GM19452 (cell line): ENCODE data around the gene CCR2.
"Not testable (repeated sequence)": the region's sequence is repeated elsewhere in the genome, so short reads cannot be mapped to it uniquely, and the experiment has no call there.

Source experiments
- ATAC-seq: cut with Tn5 transposase; IDR thresholded peaks from one replicate; pipeline ENCODE4 v1.9.1; 2021; ENCODE audit not compliant: unreplicated experiment

Gene CCR2

DNA sequence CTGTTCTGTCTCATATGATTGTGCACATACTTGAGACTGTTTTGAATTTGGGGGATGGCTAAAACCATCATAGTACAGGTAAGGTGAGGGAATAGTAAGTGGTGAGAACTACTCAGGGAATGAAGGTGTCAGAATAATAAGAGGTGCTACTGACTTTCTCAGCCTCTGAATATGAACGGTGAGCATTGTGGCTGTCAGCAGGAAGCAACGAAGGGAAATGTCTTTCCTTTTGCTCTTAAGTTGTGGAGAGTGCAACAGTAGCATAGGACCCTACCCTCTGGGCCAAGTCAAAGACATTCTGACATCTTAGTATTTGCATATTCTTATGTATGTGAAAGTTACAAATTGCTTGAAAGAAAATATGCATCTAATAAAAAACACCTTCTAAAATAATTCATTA is 21.9 kb downstream of the CCR2 start:
- ATAC-seq = no peak

DNA sequence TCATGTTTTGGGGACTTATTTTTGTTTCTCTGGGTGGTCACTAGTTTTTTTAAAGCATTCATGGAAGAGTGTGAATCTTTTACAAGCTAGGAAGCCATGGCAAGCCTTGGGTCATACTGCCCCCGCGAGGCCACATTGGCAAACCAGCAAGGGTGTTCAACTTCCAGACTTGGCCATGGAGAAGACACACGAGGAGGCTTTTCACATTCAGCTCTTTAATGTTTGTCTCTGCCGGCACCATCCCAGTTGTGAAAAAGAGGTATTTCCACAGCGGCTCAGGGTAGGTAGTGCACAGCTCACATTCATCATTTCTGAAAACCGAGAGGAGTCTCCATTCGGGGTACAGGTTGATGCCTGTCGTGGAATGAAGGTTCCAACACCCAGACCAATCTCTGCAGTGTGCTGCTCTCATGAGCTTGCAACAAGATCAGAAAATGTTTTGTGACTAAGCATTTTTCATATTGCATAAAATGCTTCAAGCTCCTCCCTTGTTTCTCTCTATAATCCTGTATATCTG is 24.6 kb downstream of the CCR2 start:
- no peak for ATAC-seq

DNA sequence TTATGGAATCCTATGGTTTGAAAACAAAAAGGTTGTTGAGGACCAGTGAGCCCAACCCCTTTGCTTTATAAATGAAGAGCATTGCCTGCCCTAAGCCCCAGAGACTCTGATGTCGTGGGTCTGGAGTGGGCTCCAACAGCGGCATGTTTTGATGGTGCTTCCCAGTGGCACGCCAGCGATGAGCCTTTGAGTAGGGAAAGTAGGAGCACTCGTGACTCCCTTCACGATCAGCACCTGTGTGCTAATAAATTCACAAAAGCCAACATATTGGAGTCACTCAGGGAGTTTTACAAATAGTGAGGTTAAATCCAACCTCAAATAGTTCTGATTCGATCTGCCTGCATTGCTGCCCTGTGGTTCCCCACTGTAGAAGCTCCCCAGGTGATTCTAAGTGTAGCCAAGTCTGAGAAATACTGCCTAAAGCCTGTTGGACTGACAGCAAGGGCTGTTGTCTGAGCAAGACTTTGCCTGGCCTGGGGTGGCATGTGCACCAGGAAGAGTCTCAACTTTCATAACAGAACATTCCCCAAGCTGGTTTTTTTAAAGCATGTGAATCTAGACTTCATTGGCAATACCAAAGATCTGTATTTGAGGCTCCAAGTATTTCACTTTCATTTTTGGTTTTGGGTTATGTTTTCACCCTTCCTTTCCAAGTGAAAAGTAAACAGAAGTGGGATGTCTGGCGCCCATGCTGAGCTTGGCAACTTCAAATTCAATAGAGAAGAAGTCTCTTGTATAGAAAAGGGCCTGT is 26.7 kb downstream of the CCR2 start:
- no peak for ATAC-seq

DNA sequence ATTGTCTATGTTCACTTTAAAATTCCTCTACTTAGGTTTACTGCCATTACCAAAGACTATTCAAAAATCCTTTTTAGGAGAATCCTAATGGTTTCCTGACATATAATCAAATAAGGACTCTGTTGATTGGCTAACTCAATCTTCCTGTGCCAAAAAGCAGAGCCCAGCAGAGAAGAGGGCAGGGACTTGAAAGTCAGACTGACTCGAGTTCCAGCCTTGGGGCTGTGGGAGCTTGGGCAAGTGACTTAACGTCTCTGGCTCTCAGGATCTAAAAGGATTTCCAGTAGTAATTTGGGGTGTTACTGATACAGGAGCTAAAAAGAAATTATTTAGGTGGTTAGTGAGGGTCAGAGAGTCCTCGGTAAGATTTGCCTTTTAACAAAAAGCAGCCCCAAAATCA is 27.7 kb downstream of the CCR2 start:
- no peak for ATAC-seq

DNA sequence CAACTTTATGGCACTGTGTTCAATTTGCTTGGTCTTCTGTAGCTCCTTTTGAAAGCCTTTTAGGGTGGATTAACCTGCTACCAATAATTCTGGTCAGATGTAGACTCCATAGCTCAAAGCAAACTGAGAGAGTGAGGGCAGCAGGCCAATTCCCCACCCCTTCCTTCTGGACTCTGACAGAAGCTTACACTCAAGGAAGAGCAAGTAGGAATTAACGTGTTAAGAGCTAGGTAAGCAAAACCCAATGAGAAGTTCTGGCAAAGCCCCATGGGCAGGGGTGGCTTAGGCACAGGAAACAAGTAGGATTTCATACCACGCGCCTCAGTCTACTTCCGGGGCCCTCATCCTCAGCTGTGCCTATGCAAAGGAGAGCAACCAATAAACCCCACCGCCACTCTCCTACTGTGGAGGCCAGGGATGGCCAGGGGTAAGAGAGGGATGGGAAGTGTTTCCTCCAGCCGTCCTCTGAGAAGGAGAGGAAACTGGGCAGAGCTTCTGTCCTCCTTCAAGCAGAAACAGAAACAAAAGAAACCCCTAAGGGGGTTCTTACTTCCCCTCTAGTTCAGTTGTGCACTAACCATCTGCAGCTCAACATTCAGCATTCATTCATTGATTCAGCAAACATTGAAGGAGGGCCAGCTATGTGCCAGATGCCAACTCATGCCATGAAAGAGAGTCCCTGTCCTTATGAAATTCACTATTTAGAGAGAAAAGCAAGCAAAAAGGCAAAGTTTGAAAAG is 29.5 kb downstream of the CCR2 start:
- no peak for ATAC-seq

DNA sequence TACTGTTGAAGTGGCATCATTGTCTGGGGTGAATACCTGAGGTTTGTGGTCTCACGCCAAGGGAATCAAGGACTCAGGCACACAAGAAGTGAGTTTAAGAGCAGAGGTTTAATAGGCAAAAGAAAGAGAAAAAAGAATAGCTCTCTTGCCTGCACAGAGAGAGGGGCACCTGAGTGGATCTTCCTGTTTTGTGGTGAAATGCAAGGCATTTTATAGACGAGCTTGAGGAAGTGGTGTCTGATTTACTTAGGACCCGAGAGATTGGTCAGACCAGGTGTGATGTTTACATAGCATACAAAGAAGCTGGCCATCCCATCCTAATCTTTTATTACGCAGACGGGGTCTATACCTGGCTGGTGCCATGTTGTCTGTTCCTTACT is 30.0 kb downstream of the CCR2 start:
- ATAC-seq = no peak

DNA sequence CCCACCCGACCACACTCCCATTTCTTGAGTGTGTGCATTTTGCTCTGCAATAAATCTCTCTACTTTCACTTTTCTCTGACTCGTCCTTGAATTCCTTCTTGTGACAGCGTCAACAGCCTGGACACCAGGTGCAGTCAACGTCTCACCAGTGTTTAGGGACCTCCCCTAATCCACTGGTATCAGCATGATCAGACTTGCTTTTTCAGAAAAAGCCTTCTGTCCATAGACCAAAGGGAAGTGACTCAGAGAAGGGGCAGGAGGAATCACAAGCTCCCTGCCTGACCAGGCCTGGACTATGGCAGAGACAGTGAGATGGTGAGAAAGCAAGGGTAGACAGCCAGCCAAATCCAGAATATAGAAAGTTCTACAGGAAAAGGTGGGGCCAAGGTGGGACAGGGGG is 32.3 kb downstream of the CCR2 start:
- no peak for ATAC-seq

DNA sequence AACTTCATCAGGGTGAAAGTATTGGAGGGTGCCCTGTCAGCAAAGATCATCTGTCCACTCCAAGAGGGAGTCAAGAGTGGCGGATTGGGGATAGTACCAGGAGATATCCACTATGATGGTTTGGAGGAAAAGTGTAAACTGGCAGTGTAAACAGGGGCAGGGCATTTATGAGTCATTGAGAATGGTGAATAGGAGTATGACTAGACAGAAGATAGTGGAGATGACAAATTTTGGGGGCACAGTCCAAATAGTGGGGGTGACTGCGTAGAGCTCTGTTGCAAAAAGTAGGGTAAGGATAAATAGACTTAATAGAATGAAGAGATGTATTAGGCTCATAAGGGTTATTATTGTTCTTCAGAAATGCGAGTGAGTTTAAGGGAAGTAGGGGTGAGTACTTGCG is 34.9 kb downstream of the CCR2 start:
- not testable (repeated sequence) for ATAC-seq

DNA sequence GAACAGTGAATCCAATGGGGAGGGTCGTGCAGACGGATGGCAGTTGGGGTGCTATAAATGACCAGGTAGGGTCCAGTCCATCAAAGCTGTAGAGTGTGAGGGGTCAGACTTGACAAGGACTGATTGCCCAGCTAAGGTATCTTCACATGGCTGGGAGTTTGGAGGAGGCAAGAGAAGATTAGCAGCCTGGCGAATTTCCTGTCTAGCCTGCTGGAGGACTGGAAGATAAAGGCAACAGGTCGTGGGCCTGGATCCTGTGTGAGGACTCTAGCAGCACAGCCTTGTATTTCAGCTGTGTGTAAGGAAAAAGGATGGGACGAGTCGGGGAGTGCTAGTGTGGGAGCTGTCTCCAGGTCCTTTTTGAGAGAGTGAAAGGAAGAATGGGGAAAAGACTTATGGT is 35.4 kb downstream of the CCR2 start:
- ATAC-seq = no peak

DNA sequence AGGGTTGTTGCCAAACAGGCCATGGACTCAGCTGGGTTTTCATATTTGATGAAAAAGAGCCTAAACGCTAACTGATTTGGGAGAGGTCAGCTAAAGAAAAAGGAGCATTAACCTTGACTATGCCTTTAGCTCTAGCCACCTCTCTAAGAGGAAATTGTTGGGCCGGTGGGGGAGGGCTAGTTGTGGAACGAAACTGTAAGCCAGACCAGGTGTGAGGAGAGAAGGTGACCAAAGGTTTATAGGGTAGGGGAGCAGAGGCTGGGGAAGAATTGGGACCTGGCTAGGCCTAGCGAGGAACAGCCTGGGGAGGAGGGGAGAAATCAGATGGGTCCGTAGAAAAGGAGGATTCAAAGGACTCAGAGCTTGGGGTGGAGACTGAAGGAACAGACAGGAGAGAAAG is 37.6 kb downstream of the CCR2 start:
- not testable (repeated sequence) for ATAC-seq

DNA sequence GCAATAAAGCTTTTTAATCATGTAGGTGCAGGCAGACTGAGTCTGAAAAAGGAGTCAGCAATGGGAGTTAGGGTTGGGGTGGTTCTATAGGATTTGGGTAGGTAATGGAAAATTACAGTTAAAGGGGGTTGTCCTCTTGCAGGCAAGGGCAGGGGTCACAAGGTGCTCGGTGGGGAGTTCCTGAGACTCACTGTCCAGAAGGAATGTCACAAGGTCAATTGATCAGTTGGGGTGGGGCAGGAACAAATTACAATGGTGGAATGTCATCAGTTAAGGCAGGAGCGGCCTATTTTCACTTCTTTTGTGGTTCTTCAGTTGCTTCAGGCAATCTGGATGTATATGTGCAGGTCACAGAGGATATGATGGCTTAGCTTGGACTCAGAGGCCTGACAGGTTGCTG is 39.1 kb downstream of the CCR2 start:
- ATAC-seq = no peak

DNA sequence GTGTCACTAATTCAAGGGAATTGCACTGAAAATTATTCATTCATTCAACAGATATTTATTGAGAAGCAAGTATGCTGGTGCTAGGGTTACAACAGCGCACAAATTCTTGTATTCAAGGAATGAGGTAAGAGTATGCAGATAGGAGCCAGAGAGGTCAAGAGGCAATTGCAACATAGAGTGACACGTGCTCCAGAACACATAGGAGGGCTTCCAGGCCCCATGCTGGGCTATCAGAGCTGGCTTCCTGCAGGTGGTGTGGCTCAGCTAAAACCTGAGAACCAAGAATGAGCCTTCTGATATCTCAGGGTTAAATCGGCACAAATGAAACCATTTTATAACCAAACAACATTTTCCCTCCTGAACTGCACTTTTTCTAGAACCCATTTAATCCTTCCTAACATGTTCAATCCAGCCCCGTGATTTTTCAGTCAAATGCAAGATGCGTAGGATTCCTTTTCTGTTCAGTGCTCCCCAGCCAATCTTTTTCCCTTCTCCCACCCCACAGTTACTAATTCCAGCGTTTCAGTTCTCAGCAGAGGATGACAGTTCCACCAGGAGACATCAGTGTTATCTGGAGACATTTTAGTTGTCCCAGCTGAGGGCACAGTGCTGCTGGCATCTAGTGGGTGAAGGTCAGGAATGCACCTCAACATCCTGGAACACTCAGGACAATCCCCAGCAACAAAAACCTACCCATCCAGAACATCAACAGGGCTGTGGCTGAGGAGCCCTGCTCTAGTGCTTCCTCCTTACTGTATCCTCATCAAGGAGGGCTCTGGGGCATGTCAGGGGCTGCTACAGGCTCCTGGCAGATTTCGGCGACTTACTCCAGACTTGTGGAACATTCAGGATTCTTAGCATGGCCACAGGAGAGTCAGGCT is 39.9 kb downstream of the CCR2 start:
- no peak for ATAC-seq

DNA sequence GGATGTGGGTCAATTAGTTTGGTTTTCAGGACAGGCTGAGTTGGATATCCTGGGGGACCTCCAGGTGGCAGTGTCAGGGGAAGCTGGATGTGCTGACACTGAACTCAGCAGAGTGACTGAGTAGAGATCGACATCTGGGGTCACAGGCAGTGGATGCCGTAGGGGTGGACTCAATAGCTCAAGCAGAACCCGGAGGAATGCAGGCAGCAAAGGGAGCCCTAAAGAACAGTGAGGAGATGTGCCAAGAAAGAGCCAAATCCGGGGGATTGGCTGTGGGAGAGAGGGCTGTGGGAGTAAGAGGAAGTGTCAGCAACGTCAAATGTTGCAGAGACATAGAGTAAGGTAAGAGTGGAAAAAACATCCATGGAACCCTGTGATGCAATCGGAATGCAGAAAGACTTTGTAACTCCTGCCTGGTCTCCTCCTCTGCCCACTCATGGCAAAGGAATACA is 41.3 kb downstream of the CCR2 start:
- no peak for ATAC-seq

DNA sequence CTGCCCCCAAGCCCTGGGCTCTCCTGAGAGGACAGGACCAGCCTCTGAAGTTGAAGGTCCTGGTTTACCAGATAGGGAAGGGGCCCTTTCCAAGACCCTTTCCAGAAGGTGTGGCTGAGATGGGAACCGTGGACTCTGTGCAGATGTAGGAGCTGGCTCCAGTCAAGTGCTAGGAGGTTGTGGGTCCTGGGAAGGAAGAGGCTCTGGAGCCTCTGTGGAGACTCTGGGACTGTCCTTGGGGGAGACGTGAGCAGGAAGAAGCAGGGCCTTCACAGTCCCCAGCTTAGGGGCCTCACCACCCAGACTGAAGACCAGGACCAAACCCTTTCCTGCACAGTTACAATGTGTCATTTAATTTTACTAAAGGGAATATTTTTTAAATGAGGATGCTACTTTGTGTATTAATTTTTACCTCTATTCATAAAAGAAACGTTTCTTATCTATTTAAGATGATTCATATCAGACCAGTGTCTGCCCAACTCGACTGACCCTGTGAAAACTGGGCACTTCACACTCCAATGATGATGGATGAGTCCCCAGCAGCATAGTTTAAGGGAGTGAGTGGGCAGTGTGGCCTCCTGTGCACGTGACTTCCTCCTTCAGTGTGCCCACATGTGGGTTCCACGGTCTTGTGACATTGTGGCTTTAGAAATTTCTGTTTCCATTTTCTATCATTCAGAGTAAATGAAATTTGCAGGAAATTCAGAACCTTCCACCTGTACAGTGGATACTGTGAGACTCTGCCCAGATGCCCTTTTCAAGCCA is 42.0 kb downstream of the CCR2 start:
- ATAC-seq = no peak

DNA sequence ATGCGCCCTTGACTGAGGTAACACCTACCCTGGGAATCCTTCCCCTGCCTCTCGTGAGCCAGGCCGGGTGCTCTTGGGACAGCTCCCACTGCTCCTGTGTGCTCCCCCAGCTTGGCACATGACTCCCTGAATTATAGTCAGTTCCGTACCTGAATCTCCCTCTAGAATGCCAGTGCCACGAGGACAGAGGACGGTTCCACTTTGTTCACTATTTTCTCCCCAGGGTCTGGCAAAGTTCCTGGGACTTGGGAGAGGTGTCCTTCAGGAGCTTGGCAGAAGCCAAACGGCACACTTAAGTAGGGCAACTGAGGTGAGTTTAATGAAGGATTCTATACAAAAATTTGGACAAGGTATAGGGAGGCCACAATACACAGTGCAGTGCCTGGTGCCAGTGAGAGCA is 43.2 kb downstream of the CCR2 start:
- ATAC-seq = no peak

DNA sequence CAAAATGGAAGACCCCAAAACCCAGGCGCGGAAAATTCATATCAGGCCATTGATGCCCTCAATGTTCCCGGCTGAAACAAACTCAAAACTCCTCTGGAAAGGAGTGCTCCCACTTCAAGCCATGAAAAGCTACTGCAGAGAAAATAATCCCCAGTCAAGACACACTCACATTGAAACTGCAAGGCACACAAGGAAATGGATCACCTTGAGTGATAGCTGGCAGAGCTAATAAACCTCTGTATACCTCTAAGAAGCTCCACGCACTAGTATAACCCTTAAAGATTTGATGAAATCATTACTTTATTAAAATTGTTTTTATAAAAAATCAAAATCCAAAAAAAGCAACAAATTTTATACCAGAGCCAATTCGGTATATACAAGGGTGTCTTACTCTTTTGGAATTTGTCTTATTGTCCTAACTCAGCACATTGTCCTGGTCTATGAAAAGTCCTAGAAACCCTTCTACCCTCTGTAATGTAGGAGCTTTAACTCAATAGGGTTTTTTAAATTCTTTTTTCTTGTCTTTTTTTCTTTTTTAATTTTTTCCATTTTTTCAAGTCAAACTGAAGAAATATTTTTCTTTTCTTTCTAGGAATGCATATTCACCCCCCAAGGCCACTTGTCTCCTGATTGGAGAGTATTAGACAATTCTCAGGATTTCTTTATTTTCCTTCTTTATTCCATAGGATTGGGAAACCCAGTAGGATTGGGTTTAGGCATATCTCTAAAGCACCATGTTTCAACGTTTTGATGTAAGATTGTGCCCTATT is 44.5 kb downstream of the CCR2 start:
- ATAC-seq = no peak

DNA sequence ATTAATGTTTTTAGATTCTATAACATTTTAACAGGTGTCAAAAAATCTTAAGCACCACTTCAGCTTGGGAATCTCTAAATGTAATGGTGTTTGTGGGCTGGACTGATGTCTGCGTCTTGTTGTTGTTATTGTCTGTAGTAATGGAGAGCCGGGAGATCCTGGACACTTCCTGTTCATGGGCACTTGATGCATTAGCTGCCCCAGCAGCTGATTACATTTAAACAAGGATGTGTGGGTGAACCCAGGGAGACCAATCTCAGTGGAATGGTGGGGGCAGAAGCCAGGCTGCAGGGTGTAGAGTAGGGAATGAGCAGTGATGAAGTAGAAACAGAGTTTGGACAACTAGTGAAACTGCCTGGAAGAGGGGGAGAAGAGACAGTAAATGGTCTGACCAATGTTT is 45.2 kb downstream of the CCR2 start:
- ATAC-seq = no peak

DNA sequence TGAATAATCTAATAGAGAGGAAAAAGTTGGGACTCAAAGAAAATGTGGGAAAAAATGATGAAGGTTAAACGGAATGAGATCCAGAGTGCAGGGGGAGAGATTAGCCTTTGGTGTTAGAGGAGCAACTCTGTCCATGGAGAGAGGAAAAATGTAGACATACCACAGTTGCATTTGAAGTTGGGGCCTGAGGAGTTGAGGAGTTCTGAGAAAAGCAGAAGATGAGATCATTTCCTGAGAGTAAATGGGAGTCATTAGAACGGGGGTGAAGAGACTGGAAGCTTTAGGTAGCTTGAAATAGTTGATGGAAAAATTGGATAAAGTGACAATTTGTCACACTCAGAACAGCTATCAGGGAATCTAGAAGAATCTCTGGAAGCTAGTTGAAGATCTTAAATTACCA is 45.6 kb downstream of the CCR2 start:
- ATAC-seq = no peak

DNA sequence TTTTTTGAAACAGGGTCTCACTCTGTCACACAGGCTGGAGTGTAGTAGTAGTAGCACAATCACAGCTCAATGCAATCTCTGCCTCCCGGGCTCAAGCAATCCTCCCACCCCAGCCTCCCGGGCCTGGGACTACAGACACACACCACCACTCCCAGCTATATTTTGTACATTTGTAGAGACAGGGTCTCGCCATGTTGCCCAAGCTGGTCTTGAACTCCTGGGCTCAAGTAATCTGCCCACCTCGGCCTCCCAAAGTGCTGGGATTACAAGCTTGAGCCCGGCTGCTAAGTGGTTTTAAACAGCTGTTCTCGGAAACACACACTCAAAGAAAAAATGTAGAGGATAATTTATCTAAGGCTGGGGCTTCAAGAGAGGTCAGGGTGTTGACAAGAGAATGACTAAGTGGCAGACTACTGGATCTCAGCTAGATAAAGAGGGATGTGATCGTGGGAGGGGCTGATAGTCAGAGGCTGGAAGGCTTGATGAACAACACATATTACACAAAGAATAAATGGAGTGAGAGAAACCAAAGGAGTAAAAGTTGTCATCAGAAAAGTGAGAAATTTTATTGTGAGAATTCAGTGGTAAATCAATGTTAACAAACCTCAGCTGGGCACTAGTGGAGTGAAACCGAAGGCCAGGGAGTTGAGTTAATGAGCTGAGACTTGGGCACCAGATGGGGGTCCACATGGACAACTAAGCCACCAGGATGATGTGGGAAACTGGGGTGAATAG is 46.3 kb downstream of the CCR2 start:
- ATAC-seq = no peak
